GM12864 (cell line): ENCODE data around the gene EPN3.

Source experiments
- DNase-seq: peaks from one replicate; pipeline ENCODE4 v3.0.0-alpha.2; 2011; ENCODE audit warnings: low read depth
- H3K4me3 ChIP-seq: 2 replicates; pipeline ENCODE4 v1.5.1; 2011; ENCODE audit warnings: mild to moderate bottlenecking, low read depth, low read length, control low read depth
- CTCF ChIP-seq: IDR thresholded peaks from 2 replicates; pipeline ENCODE4 v1.5.1; 2011; ENCODE audit warnings: low read depth, mild to moderate bottlenecking, moderate library complexity, low read length, control low read depth, inconsistent platforms; ENCODE audit errors: missing control alignments

The EPN3 gene

GRCh38 chr17:50554201-50554600 is 21.7 kb downstream of the EPN3 start:
- TF ChIP-seq CTCF: no peak
- DNase-seq: no peak
- no peak overlapping the region for H3K4me3 ChIP-seq

- no peak overlapping the region for H3K4me3 ChIP-seq
- no peak for TF ChIP-seq CTCF
- DNase-seq: no peak
These were observed 24.3 kb downstream of the EPN3 start for GRCh38 chr17:50556803-50557202.

GRCh38 chr17:50557630-50558029 is 25.1 kb downstream of the EPN3 start:
- TF ChIP-seq CTCF: no peak
- no peak for DNase-seq
- H3K4me3 ChIP-seq: no peak overlapping the region

GRCh38 chr17:50558091-50558490 is 25.6 kb downstream of the EPN3 start:
- DNase-seq: no peak
- no peak overlapping the region for H3K4me3 ChIP-seq
- TF ChIP-seq CTCF: no peak

- no peak overlapping the region for H3K4me3 ChIP-seq
- DNase-seq: no peak
- no peak for TF ChIP-seq CTCF
These were observed 26.0 kb downstream of the EPN3 start for GRCh38 chr17:50558581-50558940.

GRCh38 chr17:50558941-50559614 is 26.5 kb downstream of the EPN3 start:
- no peak for TF ChIP-seq CTCF
- no peak overlapping the region for H3K4me3 ChIP-seq

GRCh38 chr17:50559674-50560184 is 27.2 kb downstream of the EPN3 start:
- no peak for TF ChIP-seq CTCF
- H3K4me3 ChIP-seq: no peak overlapping the region; the same call in 1 of the 2 replicates
- DNase-seq: no peak

More at GRCh38 chr17:50558941-50559614, 26.5 kb downstream of the EPN3 start:
- DNase-seq: no peak
